ENCODE measurements around the gene SPSB2.

DNA sequence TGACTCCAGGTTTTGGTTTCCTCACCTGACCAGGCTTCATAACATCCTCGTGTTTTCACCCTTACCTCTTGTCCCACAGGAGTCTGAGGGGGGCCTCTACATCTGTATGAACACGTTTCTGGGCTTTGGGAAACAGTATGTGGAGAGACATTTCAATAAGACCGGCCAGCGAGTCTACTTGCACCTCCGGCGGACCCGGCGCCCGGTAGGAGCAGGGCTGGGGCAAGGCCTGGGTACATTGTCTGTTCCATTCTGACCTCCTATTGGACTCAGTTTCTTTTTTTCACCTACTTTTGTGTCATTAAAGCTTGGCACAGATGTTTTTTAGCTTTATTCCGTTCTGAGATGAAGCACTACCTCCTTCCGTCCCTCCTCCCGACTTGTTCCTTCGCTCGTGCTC is 17.8 kb downstream of the SPSB2 start:
- TF ChIP-seq EZH2phosphoT487 (IDR thresholded peaks at IDR 0.05; ENCODE audit: unreplicated experiment) (no peak), POLR2AphosphoS5 (IDR thresholded peaks at IDR 0.05; ENCODE audit: low read depth) (no peak), ZNF331 (CRISPR knock-in tag; IDR thresholded peaks at IDR 0.05; ENCODE audit: low read depth) (no peak), EZH2 (IDR thresholded peaks at IDR 0.05; ENCODE audit: low read depth, unreplicated experiment) (no peak)
- TF ChIP-seq, protein P1, sequence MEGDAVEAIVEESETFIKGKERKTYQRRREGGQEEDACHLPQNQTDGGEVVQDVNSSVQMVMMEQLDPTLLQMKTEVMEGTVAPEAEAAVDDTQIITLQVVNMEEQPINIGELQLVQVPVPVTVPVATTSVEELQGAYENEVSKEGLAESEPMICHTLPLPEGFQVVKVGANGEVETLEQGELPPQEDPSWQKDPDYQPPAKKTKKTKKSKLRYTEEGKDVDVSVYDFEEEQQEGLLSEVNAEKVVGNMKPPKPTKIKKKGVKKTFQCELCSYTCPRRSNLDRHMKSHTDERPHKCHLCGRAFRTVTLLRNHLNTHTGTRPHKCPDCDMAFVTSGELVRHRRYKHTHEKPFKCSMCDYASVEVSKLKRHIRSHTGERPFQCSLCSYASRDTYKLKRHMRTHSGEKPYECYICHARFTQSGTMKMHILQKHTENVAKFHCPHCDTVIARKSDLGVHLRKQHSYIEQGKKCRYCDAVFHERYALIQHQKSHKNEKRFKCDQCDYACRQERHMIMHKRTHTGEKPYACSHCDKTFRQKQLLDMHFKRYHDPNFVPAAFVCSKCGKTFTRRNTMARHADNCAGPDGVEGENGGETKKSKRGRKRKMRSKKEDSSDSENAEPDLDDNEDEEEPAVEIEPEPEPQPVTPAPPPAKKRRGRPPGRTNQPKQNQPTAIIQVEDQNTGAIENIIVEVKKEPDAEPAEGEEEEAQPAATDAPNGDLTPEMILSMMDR (conservative IDR thresholded peaks at IDR 0.05; ENCODE audit: low read depth in 2 of 2), result no peak
- TF ChIP-seq, protein P2, sequence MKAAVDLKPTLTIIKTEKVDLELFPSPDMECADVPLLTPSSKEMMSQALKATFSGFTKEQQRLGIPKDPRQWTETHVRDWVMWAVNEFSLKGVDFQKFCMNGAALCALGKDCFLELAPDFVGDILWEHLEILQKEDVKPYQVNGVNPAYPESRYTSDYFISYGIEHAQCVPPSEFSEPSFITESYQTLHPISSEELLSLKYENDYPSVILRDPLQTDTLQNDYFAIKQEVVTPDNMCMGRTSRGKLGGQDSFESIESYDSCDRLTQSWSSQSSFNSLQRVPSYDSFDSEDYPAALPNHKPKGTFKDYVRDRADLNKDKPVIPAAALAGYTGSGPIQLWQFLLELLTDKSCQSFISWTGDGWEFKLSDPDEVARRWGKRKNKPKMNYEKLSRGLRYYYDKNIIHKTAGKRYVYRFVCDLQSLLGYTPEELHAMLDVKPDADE (IDR thresholded peaks at IDR 0.05), result no peak
- TF ChIP-seq, protein P3, sequence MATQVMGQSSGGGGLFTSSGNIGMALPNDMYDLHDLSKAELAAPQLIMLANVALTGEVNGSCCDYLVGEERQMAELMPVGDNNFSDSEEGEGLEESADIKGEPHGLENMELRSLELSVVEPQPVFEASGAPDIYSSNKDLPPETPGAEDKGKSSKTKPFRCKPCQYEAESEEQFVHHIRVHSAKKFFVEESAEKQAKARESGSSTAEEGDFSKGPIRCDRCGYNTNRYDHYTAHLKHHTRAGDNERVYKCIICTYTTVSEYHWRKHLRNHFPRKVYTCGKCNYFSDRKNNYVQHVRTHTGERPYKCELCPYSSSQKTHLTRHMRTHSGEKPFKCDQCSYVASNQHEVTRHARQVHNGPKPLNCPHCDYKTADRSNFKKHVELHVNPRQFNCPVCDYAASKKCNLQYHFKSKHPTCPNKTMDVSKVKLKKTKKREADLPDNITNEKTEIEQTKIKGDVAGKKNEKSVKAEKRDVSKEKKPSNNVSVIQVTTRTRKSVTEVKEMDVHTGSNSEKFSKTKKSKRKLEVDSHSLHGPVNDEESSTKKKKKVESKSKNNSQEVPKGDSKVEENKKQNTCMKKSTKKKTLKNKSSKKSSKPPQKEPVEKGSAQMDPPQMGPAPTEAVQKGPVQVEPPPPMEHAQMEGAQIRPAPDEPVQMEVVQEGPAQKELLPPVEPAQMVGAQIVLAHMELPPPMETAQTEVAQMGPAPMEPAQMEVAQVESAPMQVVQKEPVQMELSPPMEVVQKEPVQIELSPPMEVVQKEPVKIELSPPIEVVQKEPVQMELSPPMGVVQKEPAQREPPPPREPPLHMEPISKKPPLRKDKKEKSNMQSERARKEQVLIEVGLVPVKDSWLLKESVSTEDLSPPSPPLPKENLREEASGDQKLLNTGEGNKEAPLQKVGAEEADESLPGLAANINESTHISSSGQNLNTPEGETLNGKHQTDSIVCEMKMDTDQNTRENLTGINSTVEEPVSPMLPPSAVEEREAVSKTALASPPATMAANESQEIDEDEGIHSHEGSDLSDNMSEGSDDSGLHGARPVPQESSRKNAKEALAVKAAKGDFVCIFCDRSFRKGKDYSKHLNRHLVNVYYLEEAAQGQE (IDR thresholded peaks at IDR 0.05; ENCODE audit: unreplicated experiment), result no peak

All from GM23338 (cell line).